Suppressor macrophage treated with lipopolysaccharide for 4 hours (primary cell): ENCODE results near the gene FAF2.
"Not testable (repeated sequence)": the region's sequence is repeated elsewhere in the genome, so short reads cannot be mapped to it uniquely, and the experiment has no call there.

ENCODE experiments used
- DNase-seq: peaks from one replicate; pipeline ENCODE4 v3.0.0-alpha.2; 2020

The FAF2 gene

DNA sequence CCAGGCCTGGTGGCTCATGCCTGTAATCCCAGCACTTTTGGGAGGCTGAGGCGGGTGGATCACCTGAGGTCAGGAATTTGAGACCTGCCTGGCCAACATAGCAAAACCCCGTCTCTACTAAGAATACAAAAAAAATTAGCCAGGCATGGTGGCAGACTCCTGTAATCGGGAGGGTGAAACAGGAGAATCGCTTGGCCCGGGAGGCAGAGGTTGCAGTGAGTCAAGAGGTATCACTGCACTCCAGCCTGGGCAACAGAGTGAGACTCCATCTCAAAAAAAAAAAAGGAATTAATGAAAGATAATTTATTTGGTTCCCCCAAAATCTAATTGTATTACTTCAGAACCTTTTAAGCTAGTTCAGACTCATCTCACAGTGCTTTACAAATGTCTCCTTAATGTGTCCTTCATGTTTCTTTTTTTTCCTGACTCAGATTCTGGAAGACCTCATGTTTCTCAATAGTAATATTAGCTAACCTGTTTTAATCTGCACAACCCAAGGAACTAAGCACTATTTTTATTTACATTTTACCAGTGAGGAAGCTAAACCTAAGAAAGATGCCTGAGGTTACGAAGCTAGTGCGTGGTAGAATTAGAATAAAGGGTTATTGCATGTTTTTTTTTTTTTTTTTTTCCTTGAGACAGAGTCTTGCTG, 15.1 kb downstream of the FAF2 start:
- DNase-seq = no peak

DNA sequence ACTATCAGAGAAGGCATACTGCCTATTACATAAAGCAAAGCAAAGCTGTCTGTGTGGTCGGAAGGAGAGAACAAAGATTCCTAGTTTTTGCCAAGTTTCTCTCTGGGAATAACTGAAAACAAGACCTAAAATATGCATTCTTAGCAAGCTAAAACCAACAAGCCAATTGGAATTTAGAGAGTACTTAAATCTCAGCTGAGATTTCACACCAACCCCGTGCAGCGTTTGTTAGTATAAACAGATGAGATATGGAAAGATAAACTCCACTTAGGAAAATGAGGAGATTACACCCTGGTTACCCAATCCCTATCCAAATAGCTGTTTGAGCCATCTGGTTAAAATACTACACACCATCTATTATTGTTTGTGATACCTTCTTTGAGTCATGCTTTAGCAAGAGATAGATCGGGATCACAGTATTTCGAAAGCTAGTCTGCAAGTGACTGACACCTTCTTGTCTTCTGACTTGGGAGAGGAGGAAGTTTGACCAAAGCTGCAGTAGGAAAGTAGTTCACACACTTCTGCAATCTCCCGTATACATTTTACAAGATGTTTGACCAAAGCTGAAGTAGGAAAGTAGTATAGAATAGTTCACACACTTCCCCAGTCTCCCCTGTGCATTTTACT, 18.2 kb downstream of the FAF2 start:
- peak; percentile 81 for DNase-seq

- no peak for DNase-seq
Observed at GRCh38 chr5:176469296-176469695, 21.1 kb downstream of the FAF2 start.

- no peak for DNase-seq
Observed at GRCh38 chr5:176470539-176470938, 22.4 kb downstream of the FAF2 start.

- no peak for DNase-seq
Observed at GRCh38 chr5:176471098-176471497, 22.9 kb downstream of the FAF2 start.

DNA sequence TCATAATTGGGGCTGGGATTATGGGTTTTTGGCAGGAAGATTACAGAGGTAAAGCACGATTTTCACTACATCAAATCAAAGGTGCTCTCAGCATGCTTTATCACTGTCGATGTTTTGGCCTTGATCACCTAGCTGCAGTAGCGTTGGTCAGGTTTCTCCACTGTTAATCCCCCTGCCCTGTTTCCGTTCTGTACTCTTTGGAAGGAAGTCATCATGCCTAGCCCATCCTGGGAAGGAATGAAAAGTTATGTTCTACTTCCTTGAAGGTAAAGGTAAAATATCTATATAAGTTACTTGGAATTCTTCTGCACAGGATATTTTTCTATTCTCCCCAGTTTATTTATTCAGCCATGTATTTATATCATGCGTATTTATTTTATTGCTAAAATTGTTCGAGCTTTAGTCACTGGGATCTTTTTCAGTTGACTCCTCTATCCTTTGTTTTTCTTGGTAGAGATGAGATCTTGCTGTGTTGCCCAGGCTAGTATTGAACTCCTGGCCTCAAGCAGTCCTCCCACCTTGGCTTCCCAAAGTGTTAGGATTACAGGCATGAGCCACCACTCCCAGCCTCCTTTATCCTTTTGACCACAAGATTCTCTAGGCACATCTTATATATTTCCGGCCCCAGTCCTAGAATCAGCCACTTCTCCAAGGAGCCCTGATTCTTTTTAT, 25.3 kb downstream of the FAF2 start:
- no peak for DNase-seq

GRCh38 chr5:176474476-176474875, 26.3 kb downstream of the FAF2 start:
- no peak for DNase-seq

DNA sequence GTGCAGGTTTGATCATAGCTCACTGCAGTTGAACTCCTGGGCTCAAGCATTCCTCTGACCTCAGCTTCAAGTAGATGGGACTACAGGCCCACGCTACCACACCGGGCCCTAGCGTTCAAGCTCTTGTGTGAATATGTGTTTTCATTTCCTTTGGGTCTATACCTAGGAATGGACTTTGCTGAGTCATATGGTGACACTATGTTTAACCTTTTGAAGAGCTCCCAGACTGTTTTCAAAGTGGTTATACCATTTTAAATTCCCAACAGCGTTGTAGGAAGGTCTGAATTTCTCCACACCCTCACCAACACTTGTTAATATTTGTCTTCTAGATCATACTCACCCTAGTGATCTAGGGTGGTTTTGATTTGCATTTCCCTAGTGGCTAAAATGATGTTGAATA, 33.5 kb downstream of the FAF2 start:
- no peak for DNase-seq

DNA sequence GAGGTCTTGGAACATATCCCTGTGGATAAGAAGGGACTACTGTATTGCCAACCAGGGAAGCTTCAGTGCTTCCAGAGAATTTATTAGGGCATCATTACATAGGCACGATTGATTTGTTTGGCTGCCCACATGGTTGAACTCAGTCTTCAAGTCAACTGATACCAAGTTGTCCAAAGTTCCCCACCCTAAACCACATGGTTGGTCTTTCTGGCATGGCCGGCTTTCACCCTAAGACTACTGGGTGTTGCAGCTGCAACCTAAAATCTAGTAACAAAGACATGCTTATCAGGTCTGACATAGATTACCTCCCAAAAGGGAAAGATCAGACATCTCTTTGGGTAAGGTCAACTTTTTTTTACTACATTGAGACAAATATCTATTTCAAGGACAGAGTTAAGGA, 37.0 kb downstream of the FAF2 start:
- no peak for DNase-seq

GRCh38 chr5:176486189-176486757, 38.1 kb downstream of the FAF2 start:
- DNase-seq = no peak

- not testable (repeated sequence) for DNase-seq
Observed at GRCh38 chr5:176487160-176487559, 39.0 kb downstream of the FAF2 start.

- DNase-seq = no peak
Observed at GRCh38 chr5:176489077-176489476, 40.9 kb downstream of the FAF2 start.

- DNase-seq = no peak
Observed at GRCh38 chr5:176490301-176490700, 42.1 kb downstream of the FAF2 start.

DNA sequence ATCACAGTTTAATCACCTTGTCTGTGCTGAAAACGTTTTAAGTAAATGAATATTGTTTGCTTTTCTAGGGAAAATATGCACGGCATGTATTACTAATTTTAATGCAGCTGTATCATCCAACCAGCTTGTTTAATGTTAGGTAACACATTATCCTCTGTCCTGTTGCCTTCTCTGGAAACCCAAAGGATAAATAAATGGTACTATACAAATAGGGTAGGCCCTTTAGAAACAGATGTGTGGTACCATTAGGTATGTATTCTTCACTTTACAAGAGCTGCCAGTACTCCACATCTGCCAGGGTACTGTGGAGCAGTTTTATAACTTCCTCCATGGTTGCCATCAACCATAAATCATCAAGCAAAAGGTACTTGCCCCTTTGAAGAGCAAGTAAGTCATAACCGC, 42.9 kb downstream of the FAF2 start:
- no peak for DNase-seq

- no peak for DNase-seq
Observed at GRCh38 chr5:176491901-176492300, 43.7 kb downstream of the FAF2 start.

- DNase-seq = no peak
Observed at GRCh38 chr5:176492431-176492830, 44.2 kb downstream of the FAF2 start.

DNA sequence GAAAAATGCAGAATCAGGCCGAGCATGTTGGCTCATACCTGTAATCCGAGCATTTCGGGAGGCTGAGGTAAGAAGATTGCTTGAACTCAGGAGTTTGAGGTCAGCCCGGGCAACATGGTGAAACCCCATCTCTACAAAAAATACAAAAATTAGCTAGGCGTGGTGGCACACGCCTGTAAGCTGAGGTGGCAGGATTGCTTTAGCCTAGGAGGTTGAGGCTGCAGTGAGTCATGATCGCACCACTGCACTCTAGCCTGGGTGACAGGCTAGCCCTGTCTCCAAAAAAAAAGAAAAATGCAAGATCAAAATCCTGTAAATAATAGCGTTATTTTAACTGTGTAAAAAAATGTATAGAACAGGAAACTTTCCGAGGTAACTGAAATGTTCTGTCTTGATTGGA, 49.7 kb downstream of the FAF2 start:
- DNase-seq = no peak

DNA sequence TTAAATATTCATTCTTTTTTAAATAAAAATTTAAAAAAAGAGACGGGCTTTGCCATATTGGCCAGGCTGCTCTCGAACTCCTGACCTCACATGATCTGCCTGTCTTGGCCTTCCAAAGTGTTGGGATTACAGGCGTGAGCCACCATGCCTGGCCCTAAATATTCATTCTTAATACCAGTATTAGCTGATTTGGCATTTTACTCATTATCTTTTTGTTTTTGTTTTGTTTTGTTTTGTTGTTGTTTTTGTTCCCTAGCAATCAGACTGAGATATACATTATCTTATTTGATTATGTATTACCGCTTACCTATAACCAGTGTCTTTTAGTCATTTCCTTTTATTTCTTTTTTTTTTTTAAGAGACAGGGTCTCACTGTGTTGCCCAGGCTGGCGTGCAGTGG, 51.1 kb downstream of the FAF2 start:
- DNase-seq = no peak

GRCh38 chr5:176500511-176500910, 52.3 kb downstream of the FAF2 start:
- no peak for DNase-seq

- DNase-seq = no peak
Observed at GRCh38 chr5:176501333-176501732, 53.1 kb downstream of the FAF2 start.

- no peak for DNase-seq
Observed at GRCh38 chr5:176503496-176503895, 55.3 kb downstream of the FAF2 start.

- no peak for DNase-seq
Observed at GRCh38 chr5:176507911-176508310, 59.7 kb downstream of the FAF2 start.

- no peak for DNase-seq
Observed at GRCh38 chr5:176508603-176509002, 60.4 kb downstream of the FAF2 start.

- DNase-seq = no peak
Observed at GRCh38 chr5:176513788-176514187, 65.6 kb downstream of the FAF2 start.
